Measurements from ENCODE around the gene ABR.

Gene ABR

GRCh38 chr17:1179818-1180742, at the start of gene ABR:
Gene ABR, minus strand, starts transcription at chr17:1179981. Its CDS starts 254 bp downstream, at chr17:1179727.
- DNase-seq, result no peak

DNA sequence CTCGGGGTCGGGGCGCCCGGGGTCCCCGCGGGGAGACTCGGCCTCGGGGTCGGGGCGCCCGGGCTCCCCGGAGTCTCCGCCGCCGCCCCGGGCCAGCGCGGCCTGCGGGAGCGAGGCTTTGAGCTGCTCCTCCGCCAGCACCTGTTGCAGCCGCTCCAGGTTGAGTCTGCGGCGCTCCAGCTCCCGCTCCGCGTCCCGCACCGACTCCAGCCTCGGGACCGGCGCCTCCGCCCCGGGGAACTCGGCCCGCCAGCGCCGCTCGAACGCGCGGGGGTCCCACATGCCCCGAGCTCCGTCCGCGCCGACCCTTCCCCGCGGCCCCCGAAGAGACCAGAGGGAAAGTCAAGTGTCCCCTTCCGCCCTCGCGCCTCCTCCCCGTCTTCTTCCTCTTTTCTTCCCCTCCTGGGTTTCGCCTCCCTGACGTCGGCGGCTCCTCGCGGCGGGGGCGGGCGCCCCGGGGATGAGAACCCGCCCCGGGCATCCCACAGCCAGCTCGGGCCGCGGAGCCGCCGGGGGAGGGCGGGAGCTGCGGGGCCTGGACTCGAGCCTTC, 49.6 kb upstream of the ABR start:
- DNase-seq, result peak; percentile 18 to 49

DNA sequence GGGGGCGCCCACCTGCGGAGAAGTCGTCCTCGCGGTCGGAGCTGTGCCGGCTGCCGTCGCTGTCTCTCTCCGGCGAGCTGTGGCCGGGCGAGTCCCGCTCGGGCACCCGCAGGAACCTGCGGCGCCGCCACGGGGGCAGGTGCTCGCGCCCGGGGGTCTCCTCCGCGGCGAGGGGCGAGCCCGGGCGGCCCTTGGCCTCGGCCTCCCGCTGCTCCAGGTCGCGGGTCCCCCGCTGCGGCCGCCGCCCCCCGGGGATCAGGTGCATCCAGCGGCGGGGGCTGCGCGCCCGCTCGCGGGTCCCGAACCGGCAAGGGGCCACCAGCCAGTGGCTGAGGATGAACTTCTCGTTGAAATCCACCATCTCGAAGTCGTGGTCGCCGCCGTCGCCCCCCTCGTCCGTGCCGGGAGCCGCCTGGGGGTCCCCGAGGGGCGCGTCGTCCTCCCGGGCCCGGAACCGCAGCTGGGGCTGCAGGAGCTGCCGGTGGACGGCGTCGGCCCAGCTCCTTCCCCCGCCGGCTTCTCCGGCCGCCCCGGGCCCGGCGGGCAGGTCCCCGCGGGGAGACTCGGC, 49.1 kb upstream of the ABR start:
- no peak for DNase-seq

DNA sequence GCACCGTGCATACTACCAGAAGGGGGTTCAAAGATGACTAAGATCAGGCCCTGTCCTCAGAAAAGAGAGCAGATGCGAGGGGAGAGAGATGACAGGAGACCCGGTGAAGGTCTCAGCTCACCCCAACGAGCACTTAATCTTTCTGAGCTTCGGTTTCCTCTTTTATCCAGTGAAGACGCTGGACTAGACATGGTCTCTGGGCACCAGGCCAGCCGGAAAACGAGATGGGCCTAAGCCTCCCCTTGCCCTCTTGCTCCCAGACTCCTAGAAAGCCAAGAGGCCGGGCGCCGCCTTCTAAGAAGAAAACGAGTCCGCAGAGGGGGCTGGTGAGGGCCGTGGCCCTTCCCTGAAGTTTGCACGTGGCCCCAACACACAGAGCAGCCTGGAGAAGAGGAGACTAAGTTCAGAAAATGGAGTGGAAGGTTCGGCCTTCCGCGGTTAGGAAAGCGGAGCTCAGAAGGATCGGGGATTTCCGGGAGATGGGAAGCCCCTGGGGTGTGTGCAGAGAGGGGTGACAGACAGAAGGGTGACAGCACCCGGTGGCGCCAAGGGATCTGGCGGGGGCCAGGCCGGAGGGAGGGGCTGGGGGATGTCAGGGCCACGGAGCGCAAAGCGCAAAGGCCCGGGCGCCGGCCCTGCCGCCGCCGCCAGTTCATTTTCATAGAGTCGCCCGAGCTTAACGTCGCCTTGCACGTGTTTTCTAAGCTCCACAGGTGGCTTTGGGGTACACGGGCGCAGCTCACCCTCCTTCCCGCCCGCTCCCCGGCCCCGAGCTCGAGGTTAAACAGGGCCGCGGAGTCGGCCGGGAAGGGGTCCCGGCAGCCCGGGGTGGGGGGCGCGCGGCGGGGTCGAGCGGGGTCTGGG, 48.4 kb upstream of the ABR start:
- no peak for DNase-seq

- DNase-seq, result no peak
Observed at GRCh38 chr17:1227365-1227764, 47.6 kb upstream of the ABR start.

DNA sequence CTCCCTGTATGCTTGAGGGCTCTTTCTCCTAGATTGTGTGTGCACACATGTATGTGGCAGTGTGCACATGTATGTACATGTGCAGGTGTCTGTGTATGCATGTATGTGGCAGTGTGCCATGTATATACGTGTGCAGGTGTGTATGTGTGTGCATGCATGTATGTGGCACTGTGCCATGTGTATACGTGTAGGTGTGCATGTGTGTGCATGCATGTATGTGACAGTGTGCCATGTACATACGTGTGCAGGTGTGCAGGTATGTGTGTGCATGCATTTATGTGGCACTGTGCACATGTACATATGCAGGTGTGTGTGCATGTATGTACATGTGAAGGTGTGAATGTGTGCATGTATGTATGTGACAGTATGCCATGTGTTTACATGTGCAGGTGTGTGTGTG, 46.5 kb upstream of the ABR start:
- DNase-seq, result no peak

GRCh38 chr17:1224330-1224729, 44.5 kb upstream of the ABR start:
- DNase-seq, result no peak

GRCh38 chr17:1223662-1224061, 43.9 kb upstream of the ABR start:
- no peak for DNase-seq

GRCh38 chr17:1222321-1222720, 42.5 kb upstream of the ABR start:
- no peak for DNase-seq

- no peak for DNase-seq
Observed at GRCh38 chr17:1221209-1221608, 41.4 kb upstream of the ABR start.

- DNase-seq, result no peak
Observed at GRCh38 chr17:1220346-1220745, 40.6 kb upstream of the ABR start.

GRCh38 chr17:1217089-1217385, 37.3 kb upstream of the ABR start:
- DNase-seq, result no peak

GRCh38 chr17:1216217-1217088, 36.7 kb upstream of the ABR start:
- no peak for DNase-seq

DNA sequence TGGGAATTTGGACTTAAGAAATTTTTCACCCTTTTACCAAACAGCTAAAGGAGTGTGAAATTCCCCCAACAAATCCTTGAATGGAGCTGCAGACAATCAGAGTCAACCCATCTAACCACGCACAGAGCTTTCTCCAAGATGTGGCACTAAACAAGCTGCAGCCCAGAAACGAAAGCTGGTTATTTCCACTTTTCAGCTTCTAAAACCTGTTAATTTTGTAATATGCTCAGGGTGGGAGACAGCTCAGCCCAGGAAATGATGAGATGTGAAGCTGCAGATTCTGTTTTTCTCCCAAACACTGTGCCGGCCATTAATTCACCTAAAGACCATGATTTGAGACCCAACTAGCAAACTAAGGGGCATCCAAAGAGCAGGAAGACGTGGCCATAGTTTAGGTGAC, 33.2 kb upstream of the ABR start:
- DNase-seq, result no peak

- no peak for DNase-seq
Observed at GRCh38 chr17:1211287-1211686, 31.5 kb upstream of the ABR start.

- DNase-seq, result no peak
Observed at GRCh38 chr17:1208966-1209365, 29.2 kb upstream of the ABR start.

- no peak for DNase-seq
Observed at GRCh38 chr17:1206026-1206777, 26.4 kb upstream of the ABR start.

DNA sequence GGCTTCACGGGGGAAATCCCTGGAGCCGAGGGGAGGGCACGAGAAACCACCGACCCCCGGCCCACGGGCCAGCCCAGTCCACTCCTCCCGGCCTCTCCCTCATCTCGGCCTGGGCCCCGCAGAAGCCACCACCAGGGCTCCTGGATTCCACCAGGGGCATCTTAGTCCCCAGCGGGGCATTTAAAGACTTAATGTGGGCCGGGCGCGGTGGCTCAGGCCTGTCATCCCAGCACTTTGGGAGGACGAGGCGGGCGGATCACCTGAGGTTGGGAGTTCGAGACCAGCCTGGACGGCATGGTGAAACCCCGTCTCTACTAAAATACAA, 24.1 kb upstream of the ABR start:
- DNase-seq, result no peak

GRCh38 chr17:1203111-1203966, 23.6 kb upstream of the ABR start:
- no peak for DNase-seq

- no peak for DNase-seq
Observed at GRCh38 chr17:1202291-1202690, 22.5 kb upstream of the ABR start.

Data from Kasumi-1 (cell line).